ENCODE results near the gene PAGE3.

Gene PAGE3, protein sequence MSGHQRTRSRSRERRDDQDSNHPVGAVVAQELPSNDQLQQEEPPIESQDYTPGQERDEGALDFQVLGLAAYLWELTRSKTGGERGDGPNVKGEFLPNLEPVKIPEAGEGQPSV

DNA sequence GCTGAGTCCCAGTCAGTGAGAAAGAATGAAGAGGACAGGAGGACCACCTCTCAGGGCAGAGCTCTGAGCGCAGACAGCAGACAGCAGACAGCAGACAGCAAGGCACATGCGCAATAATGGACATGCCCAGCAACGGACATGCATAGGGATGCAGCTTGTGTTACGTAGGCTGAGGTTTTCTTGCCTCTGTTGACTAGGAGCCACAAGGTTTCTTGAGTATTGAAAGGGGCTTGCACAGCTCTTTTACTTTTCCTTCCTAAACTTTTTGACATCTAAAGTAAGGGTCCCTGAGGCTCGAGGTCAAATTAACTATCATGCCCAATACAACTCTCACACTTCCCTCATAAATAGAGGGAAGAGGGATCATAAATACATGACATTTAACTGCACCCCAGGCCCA is at the start of gene PAGE3:
TSS of gene PAGE3 (minus strand) at position 101 of the 400 bp plus-strand sequence. CDS start 1,013 bp downstream, outside the sequence.
- no peaks in the 10 kb centered on the region for H3K79me2 ChIP-seq (ENCODE audit: insufficient read depth, low read length)

DNA sequence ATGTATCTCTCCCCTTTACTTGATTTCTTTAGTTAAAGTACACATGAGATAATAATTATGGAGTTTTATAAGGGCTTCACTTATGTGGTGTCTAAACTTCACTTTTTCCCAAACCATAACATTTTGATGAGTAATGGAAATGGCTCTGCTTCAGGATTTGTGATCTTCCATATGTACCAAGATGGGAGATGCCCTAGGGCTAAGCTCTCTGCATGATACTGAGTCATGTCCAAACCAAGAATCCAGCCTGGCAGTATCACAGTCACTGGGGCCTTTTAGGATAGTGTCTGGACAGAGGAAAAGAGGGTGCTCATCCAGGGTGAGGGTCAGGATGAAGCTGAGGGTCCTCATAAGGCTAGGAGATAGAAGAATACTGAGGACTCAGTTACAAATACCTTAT is 47.9 kb upstream of the PAGE3 start:
- H3K4me1 ChIP-seq (ENCODE audit: insufficient read depth, low read length) = no peaks in the 10 kb centered on the region
- no peaks in the 10 kb centered on the region for H3K9me3 ChIP-seq (ENCODE audit: insufficient read depth, low read length, severe bottlenecking)
- TF ChIP-seq, protein P1, sequence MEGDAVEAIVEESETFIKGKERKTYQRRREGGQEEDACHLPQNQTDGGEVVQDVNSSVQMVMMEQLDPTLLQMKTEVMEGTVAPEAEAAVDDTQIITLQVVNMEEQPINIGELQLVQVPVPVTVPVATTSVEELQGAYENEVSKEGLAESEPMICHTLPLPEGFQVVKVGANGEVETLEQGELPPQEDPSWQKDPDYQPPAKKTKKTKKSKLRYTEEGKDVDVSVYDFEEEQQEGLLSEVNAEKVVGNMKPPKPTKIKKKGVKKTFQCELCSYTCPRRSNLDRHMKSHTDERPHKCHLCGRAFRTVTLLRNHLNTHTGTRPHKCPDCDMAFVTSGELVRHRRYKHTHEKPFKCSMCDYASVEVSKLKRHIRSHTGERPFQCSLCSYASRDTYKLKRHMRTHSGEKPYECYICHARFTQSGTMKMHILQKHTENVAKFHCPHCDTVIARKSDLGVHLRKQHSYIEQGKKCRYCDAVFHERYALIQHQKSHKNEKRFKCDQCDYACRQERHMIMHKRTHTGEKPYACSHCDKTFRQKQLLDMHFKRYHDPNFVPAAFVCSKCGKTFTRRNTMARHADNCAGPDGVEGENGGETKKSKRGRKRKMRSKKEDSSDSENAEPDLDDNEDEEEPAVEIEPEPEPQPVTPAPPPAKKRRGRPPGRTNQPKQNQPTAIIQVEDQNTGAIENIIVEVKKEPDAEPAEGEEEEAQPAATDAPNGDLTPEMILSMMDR (IDR thresholded peaks at IDR 0.05; ENCODE audit: borderline replicate concordance, extremely low read depth, low read length, poor library complexity, severe bottlenecking) = no peak
- no peak for TF ChIP-seq EZH2 (IDR thresholded peaks at IDR 0.05; ENCODE audit: borderline replicate concordance, low read depth, low read length, severe bottlenecking)
- DNase-seq (no peak), ATAC-seq (ENCODE audit: insufficient read depth, low read depth) (no peak)
- no peaks in the 10 kb centered on the region for H3K36me3 ChIP-seq (ENCODE audit: insufficient read depth, low read length)
- H2AFZ ChIP-seq (ENCODE audit: low read depth, low read length) = no peak overlapping the region
- H3K4me3 ChIP-seq (ENCODE audit: low read depth in 1 of 2, low read length in 2 of 2) = no peak overlapping the region
- H4K20me1 ChIP-seq (ENCODE audit: insufficient read depth, low read length) = no peaks in the 10 kb centered on the region
- no peak overlapping the region for H3K27ac ChIP-seq (ENCODE audit: low read length)
- no peak overlapping the region for H3K4me2 ChIP-seq (ENCODE audit: insufficient read depth, low read length)
- H3K9ac ChIP-seq (ENCODE audit: low read depth, low read length) = no peak overlapping the region
- no peaks in the 10 kb centered on the region for H3K79me2 ChIP-seq (ENCODE audit: insufficient read depth, low read length)
- no peaks in the 10 kb centered on the region for H3K27me3 ChIP-seq (ENCODE audit: insufficient read depth, low read length, poor library complexity)

More for the DNA sequence above, at the start of gene PAGE3:
- ATAC-seq (ENCODE audit: insufficient read depth, low read depth) = no peak
- Histone ChIP-seq H3K4me2 (ENCODE audit: insufficient read depth, low read length) (no peak within 1 kb of the TSS), H3K36me3 (ENCODE audit: insufficient read depth, low read length) (no peaks in the 10 kb centered on the region), H4K20me1 (ENCODE audit: insufficient read depth, low read length) (no peaks in the 10 kb centered on the region), H3K27me3 (ENCODE audit: insufficient read depth, low read length, poor library complexity) (no peaks in the 10 kb centered on the region), H3K9me3 (ENCODE audit: insufficient read depth, low read length, severe bottlenecking) (no peaks in the 10 kb centered on the region), H3K27ac (ENCODE audit: low read length) (no peak within 1 kb of the TSS), H3K4me1 (ENCODE audit: insufficient read depth, low read length) (no peaks in the 10 kb centered on the region), H3K9ac (ENCODE audit: low read depth, low read length) (no peak within 1 kb of the TSS), H2AFZ (ENCODE audit: low read depth, low read length) (no peak within 1 kb of the TSS), H3K4me3 (ENCODE audit: low read depth in 1 of 2, low read length in 2 of 2) (no peak within 1 kb of the TSS)
- DNase-seq = no peak
- TF ChIP-seq, protein P1 (IDR thresholded peaks at IDR 0.05; ENCODE audit: borderline replicate concordance, extremely low read depth, low read length, poor library complexity, severe bottlenecking) = no peak

DNA sequence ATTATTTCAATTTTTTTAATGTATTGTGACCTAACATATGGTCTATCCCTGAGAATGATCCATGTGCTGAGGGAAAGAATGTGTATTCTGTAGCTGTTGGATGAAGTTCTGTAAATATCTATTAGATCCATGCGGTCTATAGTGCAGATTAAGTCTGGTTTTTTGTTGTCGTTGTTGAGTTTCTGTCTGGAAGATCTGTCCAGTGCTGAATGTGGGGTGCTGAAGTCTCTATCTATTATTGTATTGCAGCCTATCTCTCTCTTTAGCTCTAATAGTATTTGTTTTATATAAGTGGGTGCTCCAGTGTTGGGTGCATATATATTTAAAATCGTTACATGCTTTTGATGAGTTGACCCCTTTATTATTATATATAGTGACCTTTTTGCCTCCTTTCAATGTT is 26.2 kb upstream of the PAGE3 start:
- no peaks in the 10 kb centered on the region for H3K27me3 ChIP-seq (ENCODE audit: insufficient read depth, low read length, poor library complexity)

More for the DNA sequence above, 26.2 kb upstream of the PAGE3 start:
- Histone ChIP-seq H3K9me3 (ENCODE audit: insufficient read depth, low read length, severe bottlenecking) (no peaks in the 10 kb centered on the region), H3K4me1 (ENCODE audit: insufficient read depth, low read length) (no peaks in the 10 kb centered on the region), H3K9ac (ENCODE audit: low read depth, low read length) (no peak overlapping the region), H3K79me2 (ENCODE audit: insufficient read depth, low read length) (no peaks in the 10 kb centered on the region), H3K36me3 (ENCODE audit: insufficient read depth, low read length) (no peaks in the 10 kb centered on the region), H3K4me2 (ENCODE audit: insufficient read depth, low read length) (no peak overlapping the region), H4K20me1 (ENCODE audit: insufficient read depth, low read length) (no peaks in the 10 kb centered on the region), H3K4me3 (ENCODE audit: low read depth in 1 of 2, low read length in 2 of 2) (no peak overlapping the region), H2AFZ (ENCODE audit: low read depth, low read length) (no peak overlapping the region), H3K27ac (ENCODE audit: low read length) (no peak overlapping the region)
- ATAC-seq (ENCODE audit: insufficient read depth, low read depth) (no peak), DNase-seq (no peak)
- TF ChIP-seq EZH2 (IDR thresholded peaks at IDR 0.05; ENCODE audit: borderline replicate concordance, low read depth, low read length, severe bottlenecking) = no peak
- TF ChIP-seq, protein P1 (IDR thresholded peaks at IDR 0.05; ENCODE audit: borderline replicate concordance, extremely low read depth, low read length, poor library complexity, severe bottlenecking) = no peak
